ENCODE data around the gene ABTB2. TPM values are rescaled to one million over a fixed set of nuclear protein-coding genes. Genes with fewer than 3 reads are reported as not detected.

The ABTB2 gene
- total RNA-seq, 2 donors from 2014 or later = 0.45 to 2.5 TPM

DNA sequence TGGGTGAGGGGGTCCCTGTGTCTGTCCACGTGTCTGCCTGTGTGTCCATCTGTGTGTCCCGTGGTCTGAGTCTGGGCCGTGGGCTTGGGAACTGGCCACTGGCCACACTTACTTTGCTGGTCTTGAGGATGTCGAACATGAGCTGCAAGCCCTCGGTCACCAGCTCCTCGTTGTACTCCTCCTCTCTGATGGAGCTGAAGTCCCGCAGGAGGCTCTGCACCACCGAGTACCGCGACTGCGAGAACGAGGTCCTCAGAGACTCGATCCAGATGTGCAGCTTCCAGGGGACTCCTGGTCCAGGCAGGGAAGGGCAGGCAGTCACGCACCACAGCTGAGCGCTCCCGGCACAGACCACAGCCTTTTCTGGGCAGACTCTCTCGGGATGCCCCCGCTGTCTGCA, 197.0 kb downstream of the ABTB2 start:
- H3K27ac Mint-ChIP-seq = no peak overlapping the region
- H3K27me3 Mint-ChIP-seq = no peaks in the 10 kb centered on the region
- H3K4me3 Mint-ChIP-seq = no peak overlapping the region
- no peak for ATAC-seq (replicated peaks)
- H3K36me3 Mint-ChIP-seq (ENCODE audit: low read depth) = no peaks in the 10 kb centered on the region
- no peaks in the 10 kb centered on the region for H3K9me3 Mint-ChIP-seq
- H3K4me1 Mint-ChIP-seq = no peaks in the 10 kb centered on the region

DNA sequence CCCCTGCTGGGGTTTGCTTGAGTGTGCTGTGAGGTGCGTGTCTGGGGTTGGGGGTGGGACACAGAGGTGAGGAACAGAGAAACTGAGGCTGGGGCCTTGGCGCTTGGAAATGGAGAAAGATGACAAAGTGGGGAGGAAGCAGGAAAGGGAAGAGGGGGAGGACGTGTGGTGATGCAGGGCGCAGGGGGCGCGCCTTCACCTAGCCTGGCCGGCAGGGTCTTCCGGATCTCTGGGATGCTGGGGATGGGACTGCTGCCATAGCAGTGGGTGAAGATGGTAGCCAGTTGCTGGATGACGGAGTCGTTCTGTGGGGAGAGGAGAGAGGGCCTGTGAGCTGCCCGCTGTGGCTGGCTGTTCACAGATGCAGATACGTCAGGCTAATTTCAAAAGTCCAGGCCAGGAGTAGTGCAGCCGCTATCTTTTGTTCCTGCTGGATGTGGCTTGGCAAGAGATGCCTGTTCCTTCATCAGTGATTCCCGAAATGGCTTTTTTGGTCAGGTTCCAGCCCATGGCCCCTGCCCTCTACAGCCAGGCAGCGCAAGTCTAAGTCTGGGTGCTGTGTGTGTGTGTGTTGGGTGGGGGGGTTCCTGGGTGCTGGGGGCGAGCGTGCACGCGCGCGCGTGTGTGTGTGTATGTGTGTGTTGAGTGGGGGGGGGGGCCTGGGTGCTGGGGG, 197.6 kb downstream of the ABTB2 start:
- H3K36me3 Mint-ChIP-seq (ENCODE audit: low read depth) = no peaks in the 10 kb centered on the region
- H3K27ac Mint-ChIP-seq = no peak overlapping the region
- H3K27me3 Mint-ChIP-seq = no peaks in the 10 kb centered on the region
- no peaks in the 10 kb centered on the region for H3K4me1 Mint-ChIP-seq
- no peak for ATAC-seq (replicated peaks)
- no peak overlapping the region for H3K4me3 Mint-ChIP-seq
- no peaks in the 10 kb centered on the region for H3K9me3 Mint-ChIP-seq

DNA sequence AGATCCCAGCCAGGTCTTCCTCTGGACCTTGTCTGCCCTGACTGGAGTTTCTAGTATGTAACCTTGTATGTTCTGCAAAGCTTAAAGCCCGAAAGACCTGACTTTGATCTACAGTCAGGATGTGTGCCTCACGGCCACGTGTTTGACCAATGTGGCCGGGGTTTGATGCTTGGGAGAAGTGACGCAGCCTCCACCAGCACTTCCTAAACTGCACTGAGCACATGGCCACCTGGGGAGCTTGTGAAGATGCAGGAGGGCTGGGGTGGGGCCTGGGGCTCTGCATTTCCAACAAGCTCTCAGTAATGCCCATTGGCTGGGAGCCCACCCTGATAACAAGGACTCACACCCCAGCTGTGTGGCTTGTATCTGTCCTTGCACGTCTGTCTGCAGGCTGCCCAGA, 199.1 kb downstream of the ABTB2 start:
- Mint-ChIP-seq H3K9me3 (no peaks in the 10 kb centered on the region), H3K27ac (no peak overlapping the region), H3K4me3 (no peak overlapping the region), H3K36me3 (ENCODE audit: low read depth) (no peaks in the 10 kb centered on the region), H3K4me1 (no peaks in the 10 kb centered on the region), H3K27me3 (no peaks in the 10 kb centered on the region)
- ATAC-seq (replicated peaks) = peak; percentile 34

DNA sequence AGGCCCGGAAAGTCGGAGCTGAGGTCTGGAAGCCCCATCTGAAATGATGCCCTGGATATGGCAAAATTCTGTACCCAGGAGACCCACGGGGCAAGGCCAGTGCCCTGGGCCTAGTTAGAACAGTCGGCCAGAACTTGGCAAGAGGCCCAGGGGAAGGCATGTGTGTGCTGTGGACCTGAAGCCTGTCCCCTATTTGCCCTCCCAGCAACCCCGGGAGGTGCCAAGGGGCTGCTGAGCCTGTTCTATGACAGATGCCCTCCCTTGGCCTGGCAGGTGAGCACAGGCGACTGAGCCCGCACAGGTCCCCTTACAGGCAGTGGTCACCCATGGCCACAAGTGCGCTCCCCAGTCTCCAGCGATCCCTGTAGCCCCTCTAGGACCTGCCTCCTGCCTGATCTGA, 200.6 kb downstream of the ABTB2 start:
- Mint-ChIP-seq H3K27ac (no peak overlapping the region), H3K4me3 (no peak overlapping the region), H3K36me3 (ENCODE audit: low read depth) (no peaks in the 10 kb centered on the region), H3K4me1 (no peaks in the 10 kb centered on the region), H3K27me3 (no peaks in the 10 kb centered on the region), H3K9me3 (no peaks in the 10 kb centered on the region)
- ATAC-seq (replicated peaks) = no peak

DNA sequence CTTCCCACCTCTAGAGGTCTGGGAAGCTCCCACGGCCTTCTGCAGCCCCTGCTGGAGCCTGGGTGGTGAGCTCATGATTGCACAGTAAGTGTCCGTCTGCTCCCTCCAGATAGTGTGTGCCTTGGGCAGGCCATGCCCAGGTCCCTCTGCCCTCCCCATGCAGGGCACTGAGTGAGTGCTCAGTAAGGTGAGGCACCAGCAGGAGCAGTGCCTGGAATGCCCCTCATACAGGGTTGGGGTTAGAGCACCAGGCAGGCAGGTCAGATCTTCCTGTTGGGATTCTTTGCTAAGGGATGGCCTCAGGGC, 202.1 kb downstream of the ABTB2 start:
- Mint-ChIP-seq H3K9me3 (no peaks in the 10 kb centered on the region), H3K4me3 (no peak overlapping the region), H3K4me1 (no peaks in the 10 kb centered on the region), H3K27ac (no peak overlapping the region), H3K36me3 (ENCODE audit: low read depth) (peaks cover 2% of the 10 kb centered on the region), H3K27me3 (no peaks in the 10 kb centered on the region)
- no peak for ATAC-seq (replicated peaks)

DNA sequence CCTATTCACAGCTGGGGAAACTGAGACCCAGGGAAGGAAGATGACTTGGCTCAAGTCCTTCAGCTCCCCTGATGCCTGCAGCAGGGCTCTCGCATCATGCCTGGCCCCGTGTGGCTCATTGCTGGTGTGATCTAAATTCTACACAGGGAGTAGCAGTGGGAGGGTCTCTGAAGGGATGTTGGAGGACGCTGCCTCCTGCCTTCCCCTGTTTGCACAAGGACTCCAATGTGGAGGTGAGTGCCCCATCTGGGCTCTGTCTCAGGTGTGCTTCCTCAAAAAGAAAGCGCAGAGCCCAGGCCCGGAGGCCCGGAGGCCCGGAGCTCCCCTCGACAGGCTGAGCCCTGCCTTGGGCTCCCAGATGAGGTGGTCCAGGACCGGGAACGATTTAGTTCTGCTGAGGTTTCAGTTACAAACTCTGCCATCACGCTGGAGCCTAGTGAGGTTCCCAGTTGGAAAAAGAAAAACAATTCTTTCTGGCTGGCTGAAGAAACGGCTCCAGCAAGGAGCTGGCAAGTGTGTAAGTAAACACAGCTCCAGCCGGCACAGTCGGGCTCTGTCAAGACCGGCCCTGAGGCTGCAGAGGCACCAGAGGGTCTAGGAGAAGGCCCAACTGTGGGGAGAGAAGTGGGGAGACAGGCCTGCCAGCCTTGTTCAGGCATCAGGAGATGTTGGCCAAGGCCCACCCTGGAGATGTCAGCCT, 202.6 kb downstream of the ABTB2 start:
- H3K4me1 Mint-ChIP-seq = no peaks in the 10 kb centered on the region
- no peak overlapping the region for H3K27ac Mint-ChIP-seq
- peaks cover 8% of the 10 kb centered on the region for H3K36me3 Mint-ChIP-seq (ENCODE audit: low read depth)
- H3K4me3 Mint-ChIP-seq = no peak overlapping the region
- no peaks in the 10 kb centered on the region for H3K27me3 Mint-ChIP-seq
- no peak for ATAC-seq (replicated peaks)
- no peaks in the 10 kb centered on the region for H3K9me3 Mint-ChIP-seq

DNA sequence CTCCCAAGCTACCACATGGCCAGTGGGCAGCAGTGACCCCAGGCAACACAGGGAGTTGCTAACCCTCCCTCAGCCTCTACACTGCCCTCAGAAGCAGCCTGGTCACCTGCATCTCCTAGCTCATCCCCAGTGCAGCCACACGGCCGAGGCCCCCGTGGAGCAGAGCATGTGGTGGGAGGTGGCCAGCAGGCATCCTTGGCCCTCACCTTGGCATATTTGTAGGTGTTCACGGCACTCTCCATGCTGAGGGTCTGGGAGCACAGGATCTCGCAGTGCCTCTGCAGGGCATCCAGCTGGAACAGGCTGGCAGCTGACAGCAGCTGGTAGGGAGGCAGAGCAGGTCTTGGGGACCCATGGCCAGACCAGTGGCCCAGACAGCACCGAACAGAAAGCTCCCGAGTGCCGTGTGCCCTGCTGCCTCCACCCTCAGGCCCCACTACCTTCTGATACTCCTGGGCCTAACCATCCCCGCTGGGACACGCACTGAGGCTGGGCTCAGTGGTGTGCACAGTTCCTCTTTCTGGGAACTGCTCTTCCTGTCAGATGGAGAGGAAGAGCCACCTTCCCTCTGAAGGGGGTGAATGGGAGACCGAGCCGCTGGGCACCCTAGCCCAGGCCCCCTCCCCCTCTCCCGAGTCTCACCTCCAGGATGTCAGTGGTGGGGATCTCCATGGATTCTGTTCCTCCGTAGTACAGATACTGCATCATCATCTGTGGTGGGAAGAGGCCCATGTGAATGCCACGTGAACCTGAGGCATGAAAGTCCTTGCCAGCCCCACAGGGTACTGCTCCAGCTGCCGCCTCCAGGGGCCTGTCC, 203.5 kb downstream of the ABTB2 start:
- H3K27me3 Mint-ChIP-seq = no peaks in the 10 kb centered on the region
- H3K4me3 Mint-ChIP-seq = no peak overlapping the region
- H3K36me3 Mint-ChIP-seq (ENCODE audit: low read depth) = peaks cover 16% of the 10 kb centered on the region
- no peak for ATAC-seq (replicated peaks)
- H3K27ac Mint-ChIP-seq = no peak overlapping the region
- no peaks in the 10 kb centered on the region for H3K9me3 Mint-ChIP-seq
- no peaks in the 10 kb centered on the region for H3K4me1 Mint-ChIP-seq

DNA sequence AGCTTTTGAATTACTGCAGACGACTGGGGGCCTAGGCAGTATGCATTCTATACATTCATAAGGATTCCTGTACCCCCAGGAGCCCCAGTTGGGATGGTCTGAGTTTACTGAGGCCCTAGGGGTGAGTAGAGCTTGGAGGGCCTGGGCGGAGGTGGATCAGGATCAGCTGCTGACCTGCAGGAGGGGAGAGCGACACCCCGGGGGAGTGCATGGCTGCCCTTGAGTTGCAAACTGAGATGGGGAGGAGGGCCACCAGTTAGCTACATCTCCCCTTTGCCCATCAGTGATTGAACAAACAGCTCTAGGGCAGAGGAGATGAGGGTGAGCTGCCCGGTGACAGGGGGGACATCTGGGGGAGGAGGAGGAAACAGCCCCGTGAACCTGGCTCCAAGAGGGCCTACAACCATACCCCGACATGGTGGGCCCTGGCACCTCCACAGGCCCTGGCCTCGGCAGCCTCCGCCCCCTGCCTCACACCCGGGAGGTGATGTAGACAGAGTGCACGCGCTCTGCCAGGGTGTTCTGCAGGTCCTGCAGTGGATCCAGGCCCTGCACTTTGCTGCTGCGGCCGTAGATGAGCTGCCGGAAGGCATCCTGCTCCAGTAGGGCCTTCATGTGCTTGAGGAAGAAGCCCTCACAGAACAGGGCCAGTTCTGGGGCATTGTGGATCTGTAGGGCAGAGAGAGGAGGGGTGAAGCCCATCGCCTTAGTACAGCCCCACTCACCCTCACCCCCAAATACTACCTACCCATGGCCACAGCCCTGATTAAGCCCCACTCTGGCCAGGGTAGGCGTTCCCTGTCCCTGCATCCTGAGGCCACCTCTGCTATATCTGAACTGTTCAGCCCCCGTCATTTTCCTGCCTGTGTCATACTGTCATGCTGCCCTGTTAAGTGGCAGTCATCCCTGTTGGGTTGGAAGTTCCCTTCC, 205.6 kb downstream of the ABTB2 start:
- no peaks in the 10 kb centered on the region for H3K27me3 Mint-ChIP-seq
- H3K4me3 Mint-ChIP-seq = no peak overlapping the region
- peaks cover 37% of the 10 kb centered on the region for H3K36me3 Mint-ChIP-seq (ENCODE audit: low read depth)
- peak overlapping the region; percentile 58 for H3K27ac Mint-ChIP-seq
- ATAC-seq (replicated peaks) = no peak
- H3K9me3 Mint-ChIP-seq = no peaks in the 10 kb centered on the region
- H3K4me1 Mint-ChIP-seq = no peaks in the 10 kb centered on the region

DNA sequence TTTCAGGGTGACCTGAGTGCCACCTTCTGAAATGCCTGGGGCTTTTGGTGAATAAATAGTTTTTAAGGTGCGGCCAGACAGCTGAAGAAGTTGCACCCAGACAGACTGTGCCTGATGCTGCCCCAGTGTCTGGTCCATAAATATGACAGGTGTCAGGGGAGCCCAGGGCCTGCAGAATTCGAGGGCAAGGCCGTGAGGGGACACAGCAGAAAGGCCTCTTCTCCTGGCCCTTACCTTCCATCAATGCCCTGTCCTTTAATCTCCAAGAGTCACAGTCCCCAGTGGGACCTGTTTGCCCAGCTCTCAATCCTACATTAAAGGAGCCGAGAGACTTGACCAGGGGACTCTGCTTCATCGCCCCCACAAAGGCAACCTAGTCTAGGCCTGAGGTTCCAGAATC, 206.6 kb downstream of the ABTB2 start:
- H3K27me3 Mint-ChIP-seq = no peaks in the 10 kb centered on the region

DNA sequence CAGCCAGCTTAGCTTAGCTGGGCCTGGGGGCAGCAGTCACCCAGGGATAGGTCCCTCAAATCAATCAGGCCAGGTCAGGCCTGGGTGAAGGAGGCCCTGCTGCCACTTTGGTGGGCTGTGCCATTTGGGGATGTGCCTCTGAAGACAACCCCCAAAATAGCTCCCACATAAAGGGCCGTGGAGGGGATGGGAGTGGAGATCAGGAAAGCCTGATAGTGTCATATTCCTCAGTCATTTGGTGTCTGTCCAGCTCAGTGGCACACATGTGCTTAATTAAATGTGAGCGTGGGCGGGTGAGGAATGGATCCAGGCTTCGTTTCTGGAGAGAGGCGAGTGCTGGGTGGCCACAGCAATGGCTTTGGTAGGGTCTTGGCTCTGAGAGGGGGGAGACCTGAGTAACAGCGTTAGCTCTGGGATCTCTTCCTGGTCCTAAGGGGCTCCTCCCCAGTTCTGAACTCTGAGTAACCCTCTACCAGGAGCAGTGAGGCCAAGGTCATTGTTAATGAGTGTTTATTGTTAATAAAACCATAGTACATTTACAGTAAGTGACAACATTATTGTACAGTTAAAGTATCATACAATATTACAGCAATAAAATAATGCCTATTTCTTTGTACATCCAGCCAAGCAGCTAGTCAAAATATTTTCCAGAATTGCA, 207.2 kb downstream of the ABTB2 start:
- no peak overlapping the region for H3K4me3 Mint-ChIP-seq
- H3K9me3 Mint-ChIP-seq = no peaks in the 10 kb centered on the region
- H3K4me1 Mint-ChIP-seq = no peaks in the 10 kb centered on the region
- H3K27me3 Mint-ChIP-seq = no peaks in the 10 kb centered on the region
- peaks cover 53% of the 10 kb centered on the region for H3K36me3 Mint-ChIP-seq (ENCODE audit: low read depth)
- no peak overlapping the region for H3K27ac Mint-ChIP-seq
- ATAC-seq (replicated peaks) = no peak

More for the DNA sequence above, 206.6 kb downstream of the ABTB2 start:
- Mint-ChIP-seq H3K36me3 (ENCODE audit: low read depth) (peaks cover 47% of the 10 kb centered on the region), H3K9me3 (no peaks in the 10 kb centered on the region), H3K4me3 (no peak overlapping the region), H3K27ac (no peak overlapping the region), H3K4me1 (no peaks in the 10 kb centered on the region)
- ATAC-seq (replicated peaks) = no peak

DNA sequence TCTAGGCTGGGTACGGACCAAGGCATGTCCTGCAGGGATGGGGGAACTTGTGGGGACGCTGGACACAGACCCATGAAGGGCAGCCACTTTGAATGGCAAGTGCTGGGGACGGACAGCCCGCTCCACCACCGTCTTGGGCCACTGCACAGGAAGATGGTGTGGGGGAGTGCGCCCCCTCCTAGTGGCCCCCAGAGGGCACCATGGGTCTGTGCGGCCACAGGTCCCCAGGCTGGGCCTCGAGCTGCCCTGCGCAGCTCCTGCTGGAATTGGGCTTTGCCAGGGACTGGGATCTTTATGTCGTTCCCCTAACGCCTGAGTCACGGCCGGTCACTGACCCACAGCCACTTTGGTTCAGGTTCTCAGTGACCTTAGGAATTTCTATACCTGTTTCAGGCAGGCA, 208.0 kb downstream of the ABTB2 start:
- Mint-ChIP-seq H3K27ac (no peak overlapping the region), H3K4me1 (no peaks in the 10 kb centered on the region), H3K27me3 (no peaks in the 10 kb centered on the region), H3K9me3 (no peaks in the 10 kb centered on the region), H3K4me3 (no peak overlapping the region), H3K36me3 (ENCODE audit: low read depth) (peaks cover 61% of the 10 kb centered on the region)
- ATAC-seq (replicated peaks) = peak; percentile 22

DNA sequence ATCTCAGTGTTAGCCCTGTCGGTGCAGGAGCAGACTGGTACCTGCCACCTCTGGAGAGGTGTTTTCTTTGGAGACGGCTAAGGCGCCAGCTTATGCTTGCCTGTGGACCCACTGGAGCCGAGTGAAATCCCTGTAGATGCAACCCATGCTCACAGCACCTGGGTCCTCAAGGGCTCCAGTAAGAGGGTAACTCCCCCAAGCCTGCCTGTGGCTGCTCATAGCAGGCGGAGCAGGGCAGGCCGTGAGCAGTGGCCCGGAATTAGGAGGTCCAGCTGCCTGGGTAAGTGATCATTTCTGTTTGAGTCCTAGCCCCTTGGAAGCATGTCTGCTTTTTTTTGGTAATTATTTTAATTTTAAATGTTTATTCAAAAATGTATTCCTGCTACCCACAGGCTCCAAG, 208.5 kb downstream of the ABTB2 start:
- Mint-ChIP-seq H3K36me3 (ENCODE audit: low read depth) (peaks cover 66% of the 10 kb centered on the region), H3K27me3 (no peaks in the 10 kb centered on the region), H3K9me3 (no peaks in the 10 kb centered on the region), H3K4me1 (no peaks in the 10 kb centered on the region), H3K4me3 (no peak overlapping the region), H3K27ac (no peak overlapping the region)
- ATAC-seq (replicated peaks) = no peak

DNA sequence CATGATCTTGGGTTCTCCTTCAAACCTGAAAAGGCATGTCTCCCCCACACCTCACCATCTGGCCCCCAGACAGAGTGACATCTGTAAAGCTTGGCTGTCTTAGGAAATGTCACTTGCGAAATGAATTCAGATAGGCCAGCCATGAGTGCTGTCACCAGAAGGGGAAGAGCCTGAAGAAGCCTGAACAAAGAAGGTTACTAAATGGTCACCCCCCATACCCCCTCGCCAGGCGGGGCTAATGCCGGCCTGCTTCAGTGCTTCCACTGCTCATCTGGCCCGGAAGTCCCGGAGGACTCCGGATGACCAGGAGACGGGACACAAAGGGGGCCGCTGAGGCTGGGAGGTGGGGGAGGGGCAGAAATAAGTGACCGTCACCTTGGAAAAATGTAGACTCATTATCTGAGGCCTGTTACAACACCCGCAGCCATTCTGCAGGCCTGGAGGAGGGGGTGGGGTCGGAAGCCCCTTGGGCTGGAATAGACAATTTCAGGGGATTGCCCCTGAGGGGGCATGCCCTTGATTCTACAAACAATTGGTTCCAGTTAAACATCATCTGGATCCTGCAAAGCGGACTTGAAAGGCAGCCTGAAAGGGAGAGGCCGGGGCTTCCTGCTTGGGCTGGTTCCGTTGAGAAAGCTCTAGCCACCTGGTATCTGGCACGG, 209.2 kb downstream of the ABTB2 start:
- peaks cover 72% of the 10 kb centered on the region for H3K36me3 Mint-ChIP-seq (ENCODE audit: low read depth)
- H3K9me3 Mint-ChIP-seq = no peaks in the 10 kb centered on the region
- ATAC-seq (replicated peaks) = no peak
- no peaks in the 10 kb centered on the region for H3K4me1 Mint-ChIP-seq
- no peaks in the 10 kb centered on the region for H3K27me3 Mint-ChIP-seq
- no peak overlapping the region for H3K4me3 Mint-ChIP-seq
- H3K27ac Mint-ChIP-seq = no peak overlapping the region
